Measurements from ENCODE around the gene LYSMD1.
A peak's percentile ranks its signal among the peaks of the same experiment; 100 is the strongest.
"Not testable (repeated sequence)": the region's sequence is repeated elsewhere in the genome, so short reads cannot be mapped to it uniquely, and the experiment has no call there.

The LYSMD1 gene, protein sequence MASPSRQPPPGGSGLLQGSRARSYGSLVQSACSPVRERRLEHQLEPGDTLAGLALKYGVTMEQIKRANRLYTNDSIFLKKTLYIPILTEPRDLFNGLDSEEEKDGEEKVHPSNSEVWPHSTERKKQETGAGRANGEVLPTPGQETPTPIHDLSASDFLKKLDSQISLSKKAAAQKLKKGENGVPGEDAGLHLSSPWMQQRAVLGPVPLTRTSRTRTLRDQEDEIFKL

DNA sequence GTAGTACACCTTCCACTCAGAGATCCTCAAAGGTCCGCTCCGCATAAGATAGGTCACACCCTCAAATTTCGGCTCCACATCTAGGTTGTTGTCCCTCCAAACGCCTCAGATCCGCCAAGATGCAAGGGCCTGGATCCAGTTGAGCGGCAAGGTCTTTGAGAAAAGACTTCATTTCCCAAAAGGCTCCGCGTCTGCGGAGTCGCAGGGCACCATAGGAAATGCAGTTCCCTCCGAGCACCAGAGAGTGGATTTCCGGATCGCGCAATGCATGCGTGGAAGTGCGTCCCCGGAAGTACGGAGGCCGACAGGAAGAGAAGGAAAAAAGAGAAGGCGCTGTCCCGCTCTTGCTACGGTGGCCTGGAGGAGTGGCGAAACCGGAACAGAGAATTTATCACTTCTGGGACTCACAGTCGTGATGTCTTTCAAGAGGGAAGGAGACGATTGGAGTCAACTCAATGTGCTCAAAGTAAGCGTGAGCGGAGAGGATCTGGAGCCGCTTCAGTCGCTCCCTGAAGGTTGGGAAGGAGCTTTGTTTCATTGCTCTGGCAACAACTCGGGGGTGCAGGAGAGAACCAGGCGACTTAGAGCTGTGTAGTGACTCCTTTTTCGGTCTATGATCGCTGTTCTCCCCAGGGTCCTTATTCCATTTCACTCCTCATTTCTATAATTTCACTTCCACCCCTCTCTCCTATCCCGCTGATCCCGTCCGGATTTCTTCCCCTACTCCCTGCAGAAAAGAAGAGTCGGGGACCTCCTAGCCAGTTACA lies at the start of gene LYSMD1, which contains the start of gene SCNM1:
Gene LYSMD1, minus strand, starts transcription at position 165 of the 767 bp plus-strand sequence. CDS start 644 bp downstream, outside the sequence.
Gene SCNM1, plus strand, starts transcription at position 407 of the 767 bp plus-strand sequence. Its CDS starts 9 bp downstream, at position 416.
- DNase-seq = peak; percentile 99

DNA sequence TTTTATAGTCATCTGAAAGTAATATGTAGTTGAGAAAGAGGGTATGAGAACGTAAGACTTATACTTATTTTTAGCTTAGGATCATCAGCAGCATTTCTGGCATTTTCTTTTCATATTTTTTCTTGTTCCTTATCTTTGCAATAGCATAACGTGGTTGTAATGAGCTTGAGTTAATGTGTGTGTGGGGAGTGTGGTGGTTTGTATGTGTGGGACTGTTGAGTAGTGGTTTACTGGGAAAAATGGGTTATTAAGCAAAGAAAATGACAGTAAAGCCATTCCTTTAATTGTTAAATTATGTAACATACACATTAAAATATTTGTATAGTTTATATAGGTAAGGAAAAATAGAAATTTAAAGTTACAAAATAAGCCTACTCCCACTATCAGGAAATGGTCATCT lies 47.9 kb upstream of the LYSMD1 start:
- peak; percentile 39 for DNase-seq

DNA sequence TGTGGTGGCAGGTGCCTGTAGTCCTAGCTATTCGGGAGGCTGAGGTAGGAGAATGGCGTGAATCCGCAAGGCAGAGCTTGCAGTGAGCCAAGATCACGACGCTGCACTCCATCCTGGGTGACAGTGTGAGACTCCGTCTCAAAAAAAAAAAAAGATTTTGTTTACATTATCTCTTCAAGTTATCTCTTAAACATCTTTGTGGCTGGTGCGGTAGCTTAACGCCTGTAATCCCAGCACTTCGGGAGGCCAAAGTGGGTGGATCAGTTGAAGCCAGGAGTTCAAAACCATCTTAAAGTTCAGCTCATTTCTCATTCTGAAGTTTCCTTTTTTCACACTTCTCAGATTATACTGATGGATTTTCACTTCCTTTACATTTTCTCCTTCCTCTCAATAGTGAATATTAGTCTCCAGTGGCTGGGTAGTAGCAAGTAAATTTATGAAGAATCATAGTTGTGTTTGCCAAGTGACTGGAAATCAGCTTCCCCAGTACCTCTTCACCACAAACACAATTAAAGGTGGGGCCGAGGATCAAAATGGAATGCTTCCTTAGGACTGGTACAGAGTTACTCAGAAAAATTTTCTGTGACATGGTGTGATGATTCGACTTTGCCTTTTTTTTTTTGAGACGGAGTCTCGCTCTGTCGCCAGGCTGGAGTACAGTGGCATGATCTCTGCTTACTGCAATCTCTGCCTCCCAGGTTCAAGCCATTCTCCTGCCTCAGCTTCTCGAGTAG lies 46.4 kb upstream of the LYSMD1 start:
- DNase-seq = no peak

DNA sequence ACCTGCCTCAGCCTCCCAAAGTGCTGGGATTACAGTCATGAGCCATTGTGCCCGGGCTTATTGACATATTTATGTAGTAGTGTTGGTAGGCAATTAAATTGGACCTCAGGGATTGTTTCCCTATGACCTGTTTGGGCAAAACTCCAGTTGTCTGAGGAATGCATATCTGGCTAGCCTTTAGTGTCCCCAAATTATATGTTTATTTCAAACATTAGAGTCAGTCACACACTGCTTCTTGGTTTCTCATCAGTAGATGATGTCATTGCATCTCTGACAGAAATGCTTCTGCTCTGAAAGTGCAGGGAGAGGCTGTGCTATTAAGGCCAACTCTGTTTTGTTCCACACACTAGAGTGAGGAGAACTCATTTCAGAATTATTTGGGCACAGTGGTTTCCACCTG lies 45.1 kb upstream of the LYSMD1 start:
- no peak for DNase-seq

DNA sequence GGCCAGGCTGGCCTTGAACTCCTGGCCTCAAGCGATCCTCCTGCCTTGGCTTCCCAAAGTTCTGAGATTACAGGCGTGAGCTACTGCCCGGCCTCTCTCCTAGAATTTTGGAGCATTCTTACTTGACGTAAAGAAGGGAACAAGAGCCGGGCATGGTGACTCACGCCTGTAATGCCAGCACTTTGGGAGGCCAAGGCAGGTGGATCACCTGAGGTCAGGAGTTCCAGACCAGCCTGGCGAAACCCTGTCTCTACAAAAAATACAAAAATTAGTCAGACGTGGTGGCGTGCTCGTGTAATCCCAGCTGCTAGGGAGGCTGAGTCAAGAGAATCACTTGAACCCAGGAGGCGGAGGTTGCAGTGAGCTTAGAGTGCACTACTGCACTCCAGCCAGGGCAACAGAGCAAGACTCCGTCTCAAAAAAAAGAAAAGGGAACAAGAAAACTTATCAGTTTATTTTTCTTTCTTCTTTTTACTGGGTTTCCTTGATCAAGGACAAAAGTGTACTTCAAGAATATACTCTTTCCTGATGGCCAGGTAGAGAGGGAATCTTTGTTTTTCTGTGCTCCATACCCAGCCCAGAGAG lies 39.8 kb upstream of the LYSMD1 start:
- DNase-seq = not testable (repeated sequence)

DNA sequence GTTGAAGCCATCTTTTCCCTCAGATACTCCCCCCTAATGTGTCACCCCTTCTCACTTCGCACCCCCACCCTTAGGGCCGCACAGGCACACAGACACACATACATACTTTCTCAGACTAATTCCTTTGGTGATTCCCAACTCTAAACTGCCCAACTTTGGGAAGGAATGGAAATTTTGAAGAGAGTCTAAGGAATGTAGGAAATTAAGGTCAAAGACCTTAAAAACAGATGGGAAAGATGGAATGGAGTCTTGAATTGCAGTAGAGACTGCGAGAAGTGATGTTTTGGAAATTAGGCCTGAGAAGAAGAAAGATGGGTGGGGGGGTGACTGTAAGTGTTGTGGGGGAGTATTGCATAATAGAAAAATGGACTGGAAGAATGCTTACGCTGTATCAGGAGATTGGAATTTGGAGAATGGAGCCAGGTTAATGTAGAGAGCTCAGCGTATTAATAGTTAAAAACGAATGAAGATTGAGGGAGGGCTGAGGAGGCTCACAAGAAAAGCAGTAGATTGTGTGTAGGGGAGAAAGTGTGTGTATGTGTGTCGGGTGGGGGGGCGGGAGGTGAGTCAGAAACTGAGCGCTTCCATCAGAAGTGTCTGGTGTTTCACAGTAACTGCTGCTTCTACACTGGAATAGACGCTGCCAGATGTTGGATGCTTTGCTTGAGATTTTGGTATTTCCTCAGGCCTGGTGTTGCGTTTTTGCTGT lies 34.3 kb upstream of the LYSMD1 start:
- DNase-seq = no peak

DNA sequence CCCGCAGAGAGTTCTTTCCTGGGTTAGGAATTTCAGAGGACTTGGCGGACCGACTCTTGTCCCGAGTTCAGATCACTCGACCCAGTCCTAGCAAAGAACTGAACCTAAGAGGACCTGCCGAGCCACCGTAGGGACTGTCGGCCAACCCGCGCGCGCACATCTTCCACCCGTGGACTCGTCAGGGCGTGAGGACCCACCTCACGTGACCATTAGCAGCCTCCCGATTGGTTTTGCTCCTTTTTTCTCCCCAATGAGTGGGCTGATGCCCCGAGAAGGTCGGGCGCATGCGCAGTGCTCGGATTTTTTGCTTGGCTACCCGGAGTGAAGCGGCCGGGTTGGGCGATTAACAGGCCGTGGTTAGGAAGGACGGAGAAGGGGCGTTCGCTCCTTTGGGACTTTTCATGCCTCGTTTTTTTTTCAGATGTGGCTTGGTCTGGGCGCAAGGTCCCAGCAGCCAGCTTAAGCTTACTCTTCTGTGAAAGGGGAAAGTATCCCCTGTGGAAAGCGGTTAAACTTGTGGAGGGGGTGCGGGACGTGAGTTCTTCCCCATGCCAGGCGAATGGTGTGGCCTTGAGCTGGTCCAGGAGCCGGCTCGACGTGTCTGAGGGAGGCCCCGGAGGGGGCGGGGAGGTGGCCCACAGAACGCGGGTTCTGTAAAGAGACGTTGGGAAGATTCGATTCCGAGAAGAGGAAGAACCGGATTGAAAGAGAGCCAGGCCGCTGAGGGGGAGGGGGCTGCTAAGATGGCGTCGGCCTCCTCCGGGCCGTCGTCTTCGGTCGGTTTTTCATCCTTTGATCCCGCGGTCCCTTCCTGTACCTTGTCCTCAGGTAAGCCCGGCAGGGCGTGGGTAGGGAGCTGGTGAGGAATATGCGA lies 32.8 kb upstream of the LYSMD1 start, which contains the start of gene PIP5K1A:
Gene PIP5K1A, plus strand, starts transcription at position 299 of the 874 bp plus-strand sequence. Its CDS starts 445 bp downstream, at position 744.
- DNase-seq = peak; percentile 100

DNA sequence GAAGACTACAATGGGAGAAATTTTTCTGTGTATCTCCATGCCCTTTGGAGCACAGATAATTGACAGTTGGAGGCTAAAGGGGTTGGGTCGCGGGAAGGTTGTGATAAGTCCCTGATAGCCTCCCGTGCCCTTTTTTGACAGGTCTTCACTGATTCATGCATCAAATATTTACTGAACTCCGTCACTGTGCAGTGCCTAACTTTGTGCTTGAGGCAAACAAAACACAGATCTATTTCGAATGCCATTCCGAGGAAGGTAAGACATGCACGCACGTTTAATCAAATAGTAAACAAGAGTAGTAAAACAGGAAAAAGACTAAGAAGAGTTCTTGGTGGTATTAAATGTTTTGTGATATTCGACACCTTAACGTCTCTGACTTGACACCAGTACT lies 32.2 kb upstream of the LYSMD1 start:
- peak; percentile 83 for DNase-seq

DNA sequence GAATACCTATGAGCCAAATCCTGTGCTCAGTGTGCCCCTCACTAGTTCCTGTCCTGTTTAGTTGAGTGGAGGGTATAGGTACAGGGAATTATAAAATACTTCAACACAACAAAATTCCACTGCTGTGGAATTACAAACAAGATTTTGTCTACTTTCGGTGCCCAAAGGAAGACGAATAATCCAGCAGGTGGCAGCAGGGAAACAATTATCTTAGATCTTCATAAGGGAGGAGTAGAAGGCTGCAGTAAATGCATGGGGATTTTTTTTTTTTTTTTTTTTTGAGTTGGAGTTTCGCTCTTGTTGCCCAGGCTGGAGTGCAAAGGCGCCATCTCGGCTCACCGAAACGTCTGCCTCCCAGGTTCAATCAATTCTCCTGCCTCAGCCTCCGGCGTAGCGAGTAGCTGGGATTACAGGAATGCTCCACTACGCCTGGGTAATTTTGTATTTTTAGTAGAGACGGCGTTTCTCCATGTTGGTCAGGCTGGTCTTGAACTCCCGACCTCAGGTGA lies 30.6 kb upstream of the LYSMD1 start:
- peak; percentile 96 for DNase-seq

DNA sequence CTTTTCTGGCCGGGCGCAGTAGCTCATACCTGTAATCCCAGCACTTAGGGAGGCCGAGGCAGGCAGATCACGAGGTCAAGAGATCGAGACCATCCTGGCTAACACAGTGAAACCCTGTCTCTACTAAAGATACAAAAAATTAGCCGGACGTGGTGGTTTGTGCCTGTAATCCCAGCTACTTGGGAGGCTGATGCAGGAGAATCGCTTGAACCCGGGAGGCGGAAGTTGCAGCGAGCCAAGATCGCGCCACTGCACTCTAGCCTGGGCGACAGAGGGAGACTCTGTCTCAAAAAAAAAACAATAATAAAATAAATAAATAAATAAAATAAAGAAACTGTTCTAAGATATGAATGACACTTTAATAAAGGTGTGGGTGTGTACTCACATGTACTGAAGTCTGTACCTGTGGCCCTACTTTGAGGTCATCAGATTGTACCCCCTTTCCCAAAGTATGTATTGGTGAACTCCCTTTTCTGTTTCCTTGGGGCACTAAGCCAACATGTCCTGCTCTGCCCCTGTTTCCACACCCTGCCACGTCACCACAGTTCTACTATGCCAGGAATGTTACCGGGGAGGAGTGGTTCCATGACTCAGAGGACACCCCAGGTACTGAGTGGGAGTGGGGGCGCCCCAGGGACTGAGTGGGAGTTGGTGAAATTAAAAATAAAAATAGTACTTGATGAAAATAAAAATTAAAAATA lies 29.3 kb upstream of the LYSMD1 start:
- DNase-seq = not testable (repeated sequence)

DNA sequence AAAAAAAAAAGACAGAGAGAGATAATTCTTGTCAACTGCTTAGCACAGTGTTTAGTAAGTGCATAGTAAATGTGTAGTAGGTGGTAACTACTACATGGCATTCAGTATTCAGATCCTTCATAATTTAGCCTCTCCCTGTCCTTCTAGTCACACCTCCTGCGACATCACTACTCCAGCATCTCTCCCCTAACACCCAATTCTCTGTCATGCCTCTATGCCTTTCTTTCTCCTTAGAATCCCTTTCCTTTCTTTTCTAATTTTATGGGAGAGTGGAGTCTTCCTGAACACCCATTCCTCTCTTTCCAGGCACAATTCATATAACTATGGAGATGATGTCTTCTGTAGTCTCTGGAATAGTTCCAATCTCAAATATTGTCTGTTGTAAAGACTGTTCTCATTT lies 28.2 kb upstream of the LYSMD1 start:
- no peak for DNase-seq

DNA sequence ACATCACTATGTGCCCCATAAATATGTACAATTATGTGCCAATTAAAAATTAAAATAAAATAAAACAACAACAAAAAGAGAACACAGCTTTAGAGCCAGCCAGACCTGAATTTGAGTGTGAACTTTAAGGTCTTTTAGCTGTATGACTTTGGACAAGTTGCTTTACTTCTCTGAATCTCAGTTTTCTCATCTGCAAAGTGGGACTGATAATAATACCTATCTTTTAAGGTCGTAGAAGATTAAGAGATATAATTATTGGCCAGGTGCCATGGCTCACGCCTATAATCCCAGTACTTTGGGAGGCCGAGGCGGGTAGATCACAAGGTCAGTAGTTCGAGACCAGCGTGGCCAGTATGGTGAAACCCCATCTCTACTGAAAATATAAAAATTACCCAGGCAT lies 27.6 kb upstream of the LYSMD1 start:
- no peak for DNase-seq

DNA sequence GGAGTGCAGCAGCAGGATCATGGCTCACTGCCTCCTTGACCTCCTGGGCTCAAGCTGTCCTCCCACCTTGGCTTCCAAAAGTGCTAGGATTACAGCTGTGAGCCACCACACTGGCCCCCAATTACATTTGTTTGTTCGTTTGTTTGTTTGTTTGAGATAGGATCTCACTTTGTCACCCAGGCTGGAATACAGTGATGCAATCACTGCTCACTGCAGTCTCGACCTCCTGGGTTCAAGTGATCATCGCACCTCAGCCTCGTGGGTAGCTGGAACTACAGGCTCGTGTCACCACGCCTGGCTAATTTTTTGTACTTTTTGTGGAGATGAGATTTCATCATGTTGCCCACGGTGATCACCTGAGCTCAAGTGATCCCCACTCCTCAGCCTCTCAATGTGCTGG lies 26.3 kb upstream of the LYSMD1 start:
- DNase-seq = no peak

DNA sequence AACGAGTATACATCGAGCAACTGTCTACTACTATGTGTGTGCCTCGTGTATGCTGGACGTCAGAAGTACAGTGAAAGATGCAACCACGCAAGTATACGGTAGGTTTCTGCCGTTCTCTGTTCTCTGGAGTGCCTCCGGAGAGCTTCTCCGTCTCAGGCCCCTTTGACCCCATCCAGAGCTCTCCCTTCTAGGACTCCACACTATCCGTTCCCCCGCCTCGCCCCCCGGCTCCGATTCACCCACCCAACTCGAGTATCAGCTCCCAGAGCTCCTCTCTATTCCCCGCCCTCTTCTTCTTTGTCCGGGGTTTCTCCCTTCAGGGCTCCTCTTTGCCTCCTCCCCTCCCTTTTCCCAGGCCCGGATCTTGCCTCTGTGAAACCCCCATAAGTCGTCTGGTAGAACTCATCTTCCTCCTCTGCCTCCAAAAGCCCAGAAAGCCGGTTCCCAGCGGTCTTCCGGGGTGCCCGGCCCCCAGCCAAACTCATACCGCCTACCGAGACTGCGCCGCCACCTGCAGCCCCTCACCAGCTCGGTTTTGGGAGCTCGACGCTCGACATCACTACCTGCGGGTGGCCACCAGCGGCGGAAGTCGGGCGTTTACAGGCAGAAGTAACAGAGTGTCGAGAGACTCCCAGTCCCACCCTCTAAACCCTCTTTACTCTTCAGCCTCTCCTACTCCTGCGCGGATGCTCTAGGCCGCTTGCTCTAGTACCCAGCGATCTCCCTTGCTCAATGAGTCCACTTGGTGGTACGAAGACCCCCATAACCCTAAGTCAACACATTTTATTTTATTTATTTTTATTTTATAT lies 24.1 kb upstream of the LYSMD1 start, which contains the start of gene VPS72:
Gene VPS72, minus strand, starts transcription at position 561 of the 809 bp plus-strand sequence. Its CDS starts 76 bp downstream, at position 485.
- DNase-seq = peak; percentile 96

DNA sequence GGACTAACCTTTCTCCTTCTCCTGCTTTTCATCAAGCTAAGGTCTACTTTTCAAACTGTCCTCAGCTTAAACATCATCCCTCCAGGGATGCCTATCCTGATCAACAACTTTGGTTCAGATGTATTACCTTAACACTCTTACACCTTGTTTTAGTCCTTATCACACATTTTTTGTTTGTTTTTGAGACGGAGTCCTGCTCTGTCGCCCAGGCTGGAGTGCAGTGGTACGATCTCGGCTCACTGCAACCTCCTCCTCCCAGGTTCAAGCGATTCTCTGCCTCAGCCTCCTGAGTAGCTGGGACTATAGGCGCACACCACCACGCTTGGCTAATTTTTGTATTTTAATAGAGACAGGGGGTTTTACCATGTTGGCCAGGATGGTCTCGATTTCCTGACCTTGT lies 23.0 kb upstream of the LYSMD1 start:
- not testable (repeated sequence) for DNase-seq

DNA sequence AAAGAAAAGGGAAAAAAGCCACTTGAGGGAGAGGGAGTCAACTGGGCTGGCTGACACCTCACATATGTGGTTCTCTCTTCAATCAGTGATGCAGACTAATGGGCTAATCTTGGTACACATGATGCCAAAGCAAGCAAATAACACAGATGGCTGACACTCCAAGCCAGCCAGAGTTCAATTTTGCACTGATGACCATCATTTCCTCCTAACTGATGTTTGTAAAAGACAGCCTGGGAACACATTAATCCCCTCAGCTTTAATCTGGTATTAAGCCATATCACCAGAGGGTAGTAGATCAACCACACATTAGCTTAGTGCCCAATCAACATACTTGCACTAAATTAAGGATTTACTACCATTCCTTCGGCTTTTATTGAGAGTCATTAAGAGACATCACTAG lies 21.5 kb upstream of the LYSMD1 start:
- DNase-seq = no peak

DNA sequence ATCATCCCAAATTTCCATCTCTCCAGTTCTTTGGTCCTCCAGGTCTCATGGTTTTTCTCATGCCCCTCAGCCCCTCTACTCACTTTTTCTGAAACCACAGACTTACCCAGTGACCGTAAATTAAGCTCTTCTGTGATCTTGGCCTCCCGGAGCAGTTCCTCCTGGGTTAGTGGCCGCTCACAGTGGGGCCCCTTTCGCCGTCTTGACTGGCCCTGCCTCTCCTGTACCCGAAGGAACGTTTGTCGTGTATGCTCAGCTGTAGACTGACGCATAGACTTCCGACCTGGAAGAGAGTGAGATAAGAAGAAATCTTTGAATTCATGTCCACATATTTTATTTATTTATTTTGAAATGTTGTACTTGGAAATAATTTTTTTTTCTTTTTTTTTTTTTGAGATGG lies 18.5 kb upstream of the LYSMD1 start:
- no peak for DNase-seq

DNA sequence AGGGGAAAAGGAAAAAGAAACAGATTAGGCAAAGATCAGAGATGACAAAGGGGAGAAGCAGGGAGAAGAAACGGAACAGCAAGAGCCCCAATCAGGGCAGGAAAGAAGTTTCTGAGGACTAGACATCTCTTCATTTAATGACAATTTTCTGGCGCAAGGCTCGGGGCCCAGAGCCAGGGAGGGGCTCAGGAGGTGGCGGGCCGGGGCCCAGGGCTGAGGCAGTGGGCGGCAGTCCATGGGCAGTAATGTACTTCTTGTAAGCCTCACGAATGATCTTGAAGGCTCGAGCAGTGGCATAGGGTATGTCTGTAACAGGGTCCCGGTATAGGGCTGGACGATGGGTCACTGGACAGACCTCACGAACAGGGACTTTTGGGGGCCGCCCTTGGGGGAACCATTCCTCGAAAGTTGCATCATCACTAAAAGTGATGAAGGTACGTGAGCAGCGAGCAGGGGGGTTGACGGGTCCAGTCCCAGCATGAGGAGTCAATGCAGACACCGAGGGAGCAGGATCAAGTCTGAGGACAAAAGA lies 10.9 kb upstream of the LYSMD1 start:
- DNase-seq = no peak

DNA sequence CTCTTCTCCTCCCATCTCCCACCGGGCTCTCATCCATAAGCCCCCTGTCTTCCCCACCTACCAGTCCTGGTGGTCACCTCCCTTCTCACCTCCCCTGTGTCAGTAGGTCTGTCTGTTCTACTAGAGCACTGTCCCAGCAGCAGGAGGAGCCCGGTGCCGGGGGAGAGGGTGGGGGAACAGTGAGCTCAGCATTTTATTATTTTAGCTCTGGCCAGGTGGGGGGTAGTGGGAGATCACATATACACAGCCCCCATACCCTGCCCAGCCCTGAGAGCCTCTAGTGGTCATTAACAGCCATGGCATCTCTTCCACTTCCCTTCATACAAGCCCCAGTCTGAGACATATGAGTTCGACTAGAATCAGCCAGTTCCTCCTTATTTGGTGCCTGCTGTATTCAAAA lies 10.2 kb upstream of the LYSMD1 start, which contains the start of gene TMOD4:
Gene TMOD4, minus strand, starts transcription at position 119 of the 400 bp plus-strand sequence. CDS start 1,106 bp downstream, outside the sequence.
- peak; percentile 52 for DNase-seq
